HepG2 (cell line): ENCODE results near the gene MED1. TPM values are rescaled to one million over a fixed set of nuclear protein-coding genes. Genes with fewer than 3 reads are reported as not detected.

ENCODE experiments used
- MTF1 ChIP-seq: sonication (generic); formaldehyde crosslinking; IDR thresholded peaks from 2 replicates; pipeline ENCODE4 v1.5.0; 2020; ENCODE audit warnings: missing genetic modification reagents
- MXI1 ChIP-seq: IDR thresholded peaks from 3 replicates; pipeline ENCODE4 v1.6.1; 2012; ENCODE audit warnings: low read depth, low read length, inconsistent platforms, borderline replicate concordance
- REXO4 ChIP-seq: sonication (generic); formaldehyde crosslinking; IDR thresholded peaks from 2 replicates; pipeline ENCODE4 v1.8.0; 2022; ENCODE audit warnings: missing genetic modification reagents, mild to moderate bottlenecking, borderline replicate concordance
- SRSF9 ChIP-seq: fragments of 200-400 bp; formaldehyde crosslinking; IDR thresholded peaks from 2 replicates; pipeline ENCODE4 v1.6.1; 2018; ENCODE audit warnings: borderline replicate concordance, mild to moderate bottlenecking, low read depth, low read length; ENCODE audit not compliant: insufficient read depth, poor library complexity, severe bottlenecking
- ZNF230 ChIP-seq: sonication (generic); formaldehyde crosslinking; IDR thresholded peaks from 2 replicates; pipeline ENCODE4 v1.4.0; 2020; ENCODE audit warnings: mild to moderate bottlenecking, missing genetic modification reagents
- polyA plus RNA-seq, 8 experiments: library from polyadenylated mRNA; depleted of rRNA in 3 of 8; stranded (reverse) in 7 of 8; unstranded in 1 of 8; fragments of >200 nt; fragmentation: Illumina TruSeq in 4 of 8; extraction: Trizol in 4 of 8; gene quantifications; 2 replicates each; pipeline versions ENCODE4 v1.2.1 to v1.2.3, GENCODE V29; 2011 to 2016; ENCODE audit warnings: low read depth in 4 of 8, missing spikeins in 1 of 8, mixed read lengths in 1 of 8; ENCODE audit not compliant: insufficient read depth in 1 of 8
- total RNA-seq, 5 experiments: library from RNA; depleted of rRNA; stranded (reverse); fragments of >200 nt; fragmentation: Illumina TruSeq; extraction: Trizol; gene quantifications; 2 replicates each; pipeline ENCODE4 v1.2.3, GENCODE V29; 2016; ENCODE audit warnings: low read depth in 1 of 5
- TF ChIP-seq, protein P1 (sequence below): sonication (generic); formaldehyde crosslinking; IDR thresholded peaks from 2 replicates; pipeline ENCODE4 v1.4.0; 2020; ENCODE audit warnings: missing genetic modification reagents
- TF ChIP-seq, protein P2 (sequence below): sonication (generic); formaldehyde crosslinking; IDR thresholded peaks from 2 replicates; pipeline ENCODE4 v1.5.1; 2020; ENCODE audit warnings: mild to moderate bottlenecking, moderate library complexity, missing genetic modification reagents
- TF ChIP-seq, protein P3 (sequence below), 2 experiments: fragments of 450-650 bp in 1 of 2; sonication (generic) in 1 of 2; formaldehyde crosslinking in 1 of 2; IDR thresholded peaks; 2 replicates each; pipeline versions ENCODE4 v1.6.1 to v1.8.0; 2016 to 2022; ENCODE audit warnings: antibody characterized with exemption in 1 of 2, mild to moderate bottlenecking in 1 of 2, missing genetic modification reagents in 1 of 2
- TF ChIP-seq, protein P4 (sequence below): sonication (generic); formaldehyde crosslinking; IDR thresholded peaks from 2 replicates; pipeline ENCODE4 v1.4.0; 2020; ENCODE audit warnings: missing genetic modification reagents, borderline replicate concordance
- TF ChIP-seq, protein P5 (sequence below): sonication (generic); formaldehyde crosslinking; IDR thresholded peaks from 2 replicates; pipeline ENCODE4 v1.5.0; 2020; ENCODE audit warnings: mild to moderate bottlenecking, low read depth, missing genetic modification reagents, borderline replicate concordance

MED1 gene
- total and polyA plus RNA-seq, 2 of the 13 experiments (the other 11 are each of a cell fraction or from before 2014, with no cell fraction given) = 37.5 to 40.1 TPM

DNA sequence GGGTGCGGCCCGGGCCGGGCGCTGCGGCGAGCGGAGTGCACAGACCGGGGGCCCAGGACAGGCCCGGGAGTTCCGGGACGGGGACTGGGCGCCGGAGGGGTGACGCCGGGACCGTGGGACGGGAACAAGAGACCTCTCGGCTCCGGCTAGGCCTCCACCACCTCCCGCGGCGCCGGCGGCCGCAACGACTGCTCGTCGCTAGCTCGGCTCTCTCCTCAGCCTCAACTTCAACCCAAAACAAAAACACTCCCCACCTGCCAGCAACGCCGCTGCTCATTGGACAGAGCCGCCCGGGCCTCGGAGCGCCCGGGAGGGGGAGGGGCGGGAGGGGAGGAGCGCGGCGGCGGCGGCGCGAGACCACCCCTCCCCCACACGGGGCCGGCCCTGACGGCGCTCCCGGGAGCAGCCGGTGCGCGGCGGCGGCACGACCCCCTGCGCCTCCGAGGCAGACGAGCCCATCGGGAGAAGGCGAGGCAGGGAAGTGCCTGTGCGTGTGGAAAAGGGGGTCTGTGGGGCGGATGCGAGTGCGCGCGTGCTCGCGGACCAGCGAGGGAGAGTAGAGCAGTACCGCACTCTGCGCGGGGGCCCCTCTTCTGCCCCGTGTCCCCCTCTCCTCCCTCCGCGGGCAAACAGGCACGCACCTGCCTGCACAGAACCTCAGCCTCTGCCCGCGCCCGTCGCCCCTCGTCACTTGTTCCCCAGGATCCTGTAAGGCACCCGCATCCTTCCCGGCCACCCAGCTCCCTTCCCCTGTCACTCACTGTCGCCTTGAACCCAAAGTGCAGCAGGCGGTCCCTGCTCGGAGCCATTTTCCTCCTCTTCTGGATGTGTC is 49.4 kb downstream of the MED1 start, which contains the start of gene FBXL20 (continued):
- TF ChIP-seq, protein P1, sequence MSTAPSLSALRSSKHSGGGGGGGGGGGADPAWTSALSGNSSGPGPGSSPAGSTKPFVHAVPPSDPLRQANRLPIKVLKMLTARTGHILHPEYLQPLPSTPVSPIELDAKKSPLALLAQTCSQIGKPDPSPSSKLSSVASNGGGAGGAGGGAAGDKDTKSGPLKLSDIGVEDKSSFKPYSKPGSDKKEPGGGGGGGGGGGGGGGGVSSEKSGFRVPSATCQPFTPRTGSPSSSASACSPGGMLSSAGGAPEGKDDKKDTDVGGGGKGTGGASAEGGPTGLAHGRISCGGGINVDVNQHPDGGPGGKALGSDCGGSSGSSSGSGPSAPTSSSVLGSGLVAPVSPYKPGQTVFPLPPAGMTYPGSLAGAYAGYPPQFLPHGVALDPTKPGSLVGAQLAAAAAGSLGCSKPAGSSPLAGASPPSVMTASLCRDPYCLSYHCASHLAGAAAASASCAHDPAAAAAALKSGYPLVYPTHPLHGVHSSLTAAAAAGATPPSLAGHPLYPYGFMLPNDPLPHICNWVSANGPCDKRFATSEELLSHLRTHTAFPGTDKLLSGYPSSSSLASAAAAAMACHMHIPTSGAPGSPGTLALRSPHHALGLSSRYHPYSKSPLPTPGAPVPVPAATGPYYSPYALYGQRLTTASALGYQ (CRISPR knock-in tag) = peak; percentile 73; the same call in 1 of the 2 replicates
- TF ChIP-seq, protein P2, sequence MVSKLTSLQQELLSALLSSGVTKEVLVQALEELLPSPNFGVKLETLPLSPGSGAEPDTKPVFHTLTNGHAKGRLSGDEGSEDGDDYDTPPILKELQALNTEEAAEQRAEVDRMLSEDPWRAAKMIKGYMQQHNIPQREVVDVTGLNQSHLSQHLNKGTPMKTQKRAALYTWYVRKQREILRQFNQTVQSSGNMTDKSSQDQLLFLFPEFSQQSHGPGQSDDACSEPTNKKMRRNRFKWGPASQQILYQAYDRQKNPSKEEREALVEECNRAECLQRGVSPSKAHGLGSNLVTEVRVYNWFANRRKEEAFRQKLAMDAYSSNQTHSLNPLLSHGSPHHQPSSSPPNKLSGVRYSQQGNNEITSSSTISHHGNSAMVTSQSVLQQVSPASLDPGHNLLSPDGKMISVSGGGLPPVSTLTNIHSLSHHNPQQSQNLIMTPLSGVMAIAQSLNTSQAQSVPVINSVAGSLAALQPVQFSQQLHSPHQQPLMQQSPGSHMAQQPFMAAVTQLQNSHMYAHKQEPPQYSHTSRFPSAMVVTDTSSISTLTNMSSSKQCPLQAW = peak; percentile 57; the same call in 1 of the 2 replicates
- TF ChIP-seq, protein P3, sequence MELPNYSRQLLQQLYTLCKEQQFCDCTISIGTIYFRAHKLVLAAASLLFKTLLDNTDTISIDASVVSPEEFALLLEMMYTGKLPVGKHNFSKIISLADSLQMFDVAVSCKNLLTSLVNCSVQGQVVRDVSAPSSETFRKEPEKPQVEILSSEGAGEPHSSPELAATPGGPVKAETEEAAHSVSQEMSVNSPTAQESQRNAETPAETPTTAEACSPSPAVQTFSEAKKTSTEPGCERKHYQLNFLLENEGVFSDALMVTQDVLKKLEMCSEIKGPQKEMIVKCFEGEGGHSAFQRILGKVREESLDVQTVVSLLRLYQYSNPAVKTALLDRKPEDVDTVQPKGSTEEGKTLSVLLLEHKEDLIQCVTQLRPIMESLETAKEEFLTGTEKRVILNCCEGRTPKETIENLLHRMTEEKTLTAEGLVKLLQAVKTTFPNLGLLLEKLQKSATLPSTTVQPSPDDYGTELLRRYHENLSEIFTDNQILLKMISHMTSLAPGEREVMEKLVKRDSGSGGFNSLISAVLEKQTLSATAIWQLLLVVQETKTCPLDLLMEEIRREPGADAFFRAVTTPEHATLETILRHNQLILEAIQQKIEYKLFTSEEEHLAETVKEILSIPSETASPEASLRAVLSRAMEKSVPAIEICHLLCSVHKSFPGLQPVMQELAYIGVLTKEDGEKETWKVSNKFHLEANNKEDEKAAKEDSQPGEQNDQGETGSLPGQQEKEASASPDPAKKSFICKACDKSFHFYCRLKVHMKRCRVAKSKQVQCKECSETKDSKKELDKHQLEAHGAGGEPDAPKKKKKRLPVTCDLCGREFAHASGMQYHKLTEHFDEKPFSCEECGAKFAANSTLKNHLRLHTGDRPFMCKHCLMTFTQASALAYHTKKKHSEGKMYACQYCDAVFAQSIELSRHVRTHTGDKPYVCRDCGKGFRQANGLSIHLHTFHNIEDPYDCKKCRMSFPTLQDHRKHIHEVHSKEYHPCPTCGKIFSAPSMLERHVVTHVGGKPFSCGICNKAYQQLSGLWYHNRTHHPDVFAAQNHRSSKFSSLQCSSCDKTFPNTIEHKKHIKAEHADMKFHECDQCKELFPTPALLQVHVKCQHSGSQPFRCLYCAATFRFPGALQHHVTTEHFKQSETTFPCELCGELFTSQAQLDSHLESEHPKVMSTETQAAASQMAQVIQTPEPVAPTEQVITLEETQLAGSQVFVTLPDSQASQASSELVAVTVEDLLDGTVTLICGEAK (IDR thresholded peaks at IDR 0.05) = no peak
- TF ChIP-seq, protein P3 (CRISPR knock-in tag; IDR thresholded peaks at IDR 0.05) = peak; percentile 55; the same call in 1 of the 2 replicates
- 0 out of 2 replicates have a peak, but pooled peaks have one; percentile 76 for TF ChIP-seq MTF1 (CRISPR knock-in tag)
- peak; percentile 83; the same call in 1 of the 3 replicates for TF ChIP-seq MXI1
- no peak for TF ChIP-seq REXO4
- TF ChIP-seq SRSF9 = no peak
- TF ChIP-seq, protein P4, sequence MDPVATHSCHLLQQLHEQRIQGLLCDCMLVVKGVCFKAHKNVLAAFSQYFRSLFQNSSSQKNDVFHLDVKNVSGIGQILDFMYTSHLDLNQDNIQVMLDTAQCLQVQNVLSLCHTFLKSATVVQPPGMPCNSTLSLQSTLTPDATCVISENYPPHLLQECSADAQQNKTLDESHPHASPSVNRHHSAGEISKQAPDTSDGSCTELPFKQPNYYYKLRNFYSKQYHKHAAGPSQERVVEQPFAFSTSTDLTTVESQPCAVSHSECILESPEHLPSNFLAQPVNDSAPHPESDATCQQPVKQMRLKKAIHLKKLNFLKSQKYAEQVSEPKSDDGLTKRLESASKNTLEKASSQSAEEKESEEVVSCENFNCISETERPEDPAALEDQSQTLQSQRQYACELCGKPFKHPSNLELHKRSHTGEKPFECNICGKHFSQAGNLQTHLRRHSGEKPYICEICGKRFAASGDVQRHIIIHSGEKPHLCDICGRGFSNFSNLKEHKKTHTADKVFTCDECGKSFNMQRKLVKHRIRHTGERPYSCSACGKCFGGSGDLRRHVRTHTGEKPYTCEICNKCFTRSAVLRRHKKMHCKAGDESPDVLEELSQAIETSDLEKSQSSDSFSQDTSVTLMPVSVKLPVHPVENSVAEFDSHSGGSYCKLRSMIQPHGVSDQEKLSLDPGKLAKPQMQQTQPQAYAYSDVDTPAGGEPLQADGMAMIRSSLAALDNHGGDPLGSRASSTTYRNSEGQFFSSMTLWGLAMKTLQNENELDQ (CRISPR knock-in tag) = no peak
- TF ChIP-seq, protein P5, sequence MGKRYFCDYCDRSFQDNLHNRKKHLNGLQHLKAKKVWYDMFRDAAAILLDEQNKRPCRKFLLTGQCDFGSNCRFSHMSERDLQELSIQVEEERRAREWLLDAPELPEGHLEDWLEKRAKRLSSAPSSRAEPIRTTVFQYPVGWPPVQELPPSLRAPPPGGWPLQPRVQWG = no peak
- TF ChIP-seq ZNF230 = 0 out of 2 replicates have a peak, but pooled peaks have one; percentile 15
